ENCODE measurements around the gene ZNF429. TPM values are rescaled to one million over a fixed set of nuclear protein-coding genes. Genes with fewer than 3 reads are reported as not detected.
A peak's percentile ranks its signal among the peaks of the same experiment; 100 is the strongest.

ZNF429 gene
- total and polyA plus RNA-seq, 12 donors: 4.4 to 50.3 (median 25.6) TPM

- H3K27me3 ChIP-seq: no peaks in the 10 kb centered on the region
- no peak overlapping the region for H3K4me3 ChIP-seq
- H3K36me3 ChIP-seq (replicated peaks in 1 of 2): no peaks in the 10 kb centered on the region
- H3K4me1 ChIP-seq (replicated peaks in 1 of 2): no peaks in the 10 kb centered on the region
- H3K9me3 ChIP-seq (replicated peaks in 1 of 3): no peaks in the 10 kb centered on the region
- H3K27ac ChIP-seq: no peak overlapping the region
- TF ChIP-seq CTCF (IDR thresholded peaks at IDR 0.05) (no peak), POLR2A (IDR thresholded peaks at IDR 0.05) (no peak)
- WGBS, 4 donors: 85 to 94% (median 89%) methylated on average over 4 to 5 of the region's 5 CpGs
- intact Hi-C loops (cut with DNase I): loop anchor here (5.0 to 10.0 kb wide), 3 partner anchors 210 to 282 kb away; no protein-coding TSS in a partner anchor
- DNase-seq: no peak
Observed at GRCh38 chr19:21484631-21485030, 20.8 kb upstream of the ZNF429 start.

- intact Hi-C loops (cut with DNase I): loop anchor here in 1 of 2 donors (10.0 kb wide), 1 partner anchor 209 kb away; no protein-coding TSS in a partner anchor
- Histone ChIP-seq H3K4me3 (no peak overlapping the region), H3K4me1 (replicated peaks in 1 of 2) (no peaks in the 10 kb centered on the region), H3K36me3 (replicated peaks in 1 of 2) (no peaks in the 10 kb centered on the region), H3K27me3 (no peaks in the 10 kb centered on the region), H3K27ac (no peak overlapping the region), H3K9me3 (replicated peaks in 1 of 3) (no peaks in the 10 kb centered on the region)
- TF ChIP-seq CTCF (IDR thresholded peaks at IDR 0.05) (no peak), POLR2A (IDR thresholded peaks at IDR 0.05) (no peak)
- DNase-seq: no peak
Observed at GRCh38 chr19:21485926-21486325, 19.5 kb upstream of the ZNF429 start.

- Histone ChIP-seq H3K4me1 (replicated peaks in 1 of 2) (no peaks in the 10 kb centered on the region), H3K4me3 (no peak overlapping the region), H3K27ac (no peak overlapping the region), H3K36me3 (replicated peaks in 1 of 2) (no peaks in the 10 kb centered on the region), H3K9me3 (replicated peaks in 1 of 3) (no peaks in the 10 kb centered on the region), H3K27me3 (no peaks in the 10 kb centered on the region)
- peak in 1 of 7 donors; percentile 24 for DNase-seq
- no peak for TF ChIP-seq POLR2A (IDR thresholded peaks at IDR 0.05)
- no peak for TF ChIP-seq CTCF (IDR thresholded peaks at IDR 0.05)
- WGBS, 4 donors: 90 to 98% (median 92%) methylated on average over 1 of the region's 1 CpG
- intact Hi-C loops (cut with DNase I): loop anchor here in 1 of 2 donors (10.0 kb wide), 1 partner anchor 207 kb away; no protein-coding TSS in a partner anchor
Observed at GRCh38 chr19:21487969-21488368, 17.4 kb upstream of the ZNF429 start.

GRCh38 chr19:21491146-21491545, 14.3 kb upstream of the ZNF429 start:
- TF ChIP-seq POLR2A (IDR thresholded peaks at IDR 0.05) (no peak), CTCF (IDR thresholded peaks at IDR 0.05) (no peak)
- WGBS, 4 donors: 63 to 91% (median 72%) methylated on average over 4 of the region's 4 CpGs

More at GRCh38 chr19:21491146-21491545, 14.3 kb upstream of the ZNF429 start:
- peak in 1 of 7 donors; percentile 30 for DNase-seq
- H3K9me3 ChIP-seq (replicated peaks in 1 of 3): no peaks in the 10 kb centered on the region
- H3K36me3 ChIP-seq (replicated peaks in 1 of 2): no peaks in the 10 kb centered on the region
- H3K27me3 ChIP-seq: no peaks in the 10 kb centered on the region
- no peak overlapping the region for H3K4me3 ChIP-seq
- intact Hi-C loops (cut with DNase I): no loop called here
- H3K4me1 ChIP-seq (replicated peaks in 1 of 2): no peaks in the 10 kb centered on the region
- no peak overlapping the region for H3K27ac ChIP-seq

Data from adrenal gland (tissue), 12 donors.